K562 (cell line): ENCODE data around the gene UFSP1. TPM values are rescaled to one million over a fixed set of nuclear protein-coding genes. Genes with fewer than 3 reads are reported as not detected.

Source experiments
- ATAC-seq: fragments of 200-7000 bp; cut with Tn5 transposase; 3 replicates; pipeline ENCODE4 v1.9.1; 2020; ENCODE audit warnings: moderate library complexity
- BruUV-seq: library from RNA; stranded (reverse); fragments of 400-500 nt; replicated peaks from 2 replicates; lab custom pipeline; 2021; lab: Mats Ljungman, UMichigan
- CTCF ChIA-PET: fragments of 300-600 bp; formaldehyde crosslinking; extraction: SDS; loops from one replicate; lab custom pipeline; 2021; ENCODE audit warnings: low intra/inter-chr PET ratio; lab: Yijun Ruan, JAX
- POLR2A ChIA-PET: fragments of 300-600, 350-650 bp; sonication (Branson Sonifier 250); formaldehyde crosslinking; extraction: SDS; loops from one replicate; lab custom pipeline; 2021; ENCODE audit warnings: antibody characterized with exemption, inconsistent platforms; lab: Yijun Ruan, JAX
- DNase-seq, 4 experiments: peaks; one replicate each; pipeline versions ENCODE4 v3.0.0 to v3.0.0-alpha.2; 2011 to 2018; ENCODE audit warnings: low spot score in 3 of 4, mixed read lengths in 3 of 4; ENCODE audit errors: extremely low read depth in 1 of 4
- FAIRE-seq: peaks from 2 replicates; lab custom pipeline; 2011; peaks lifted over from hg19 to GRCh38; lab: Jason Lieb, UNC
- H2AFZ ChIP-seq: 2 replicates; pipeline ENCODE4 v1.6.0; 2011; ENCODE audit warnings: low read depth, low read length, control low read depth, inconsistent platforms
- H3K27ac ChIP-seq: fragments of 200-600 bp; 3 replicates; pipeline ENCODE4 v1.8.0; 2011; ENCODE audit warnings: low read depth, mild to moderate bottlenecking, control low read depth, inconsistent platforms, low read length, moderate library complexity, mixed read lengths; ENCODE audit errors: extremely low read depth
- H3K27me3 ChIP-seq, 2 experiments: fragments of 300-600 bp in 1 of 2; 2 replicates in 1 of 2; 3 replicates in 1 of 2; pipeline versions ENCODE4 v1.6.0 to v1.8.0; 2011; ENCODE audit warnings: inconsistent platforms in 2 of 2, low read length in 2 of 2, mild to moderate bottlenecking in 1 of 2, mixed read lengths in 1 of 2, moderate library complexity in 1 of 2; ENCODE audit not compliant: control insufficient read depth in 2 of 2, insufficient read depth in 2 of 2
- H3K36me3 ChIP-seq: fragments of 300-600 bp; 3 replicates; pipeline ENCODE4 v1.8.0; 2011; ENCODE audit warnings: mild to moderate bottlenecking, low read length, inconsistent platforms; ENCODE audit not compliant: control insufficient read depth, insufficient read depth
- H3K4me1 ChIP-seq, 2 experiments: fragments of 200-600 bp in 1 of 2; replicated peaks in 1 of 2; 2 replicates in 1 of 2; 3 replicates in 1 of 2; pipeline versions ENCODE4 v1.5.1 to v1.8.0; 2011; ENCODE audit warnings: inconsistent platforms in 2 of 2, low read length in 2 of 2, mild to moderate bottlenecking in 1 of 2, mixed read lengths in 1 of 2, moderate library complexity in 1 of 2; ENCODE audit not compliant: control insufficient read depth in 2 of 2, insufficient read depth in 2 of 2
- H3K4me2 ChIP-seq: 2 replicates; pipeline ENCODE4 v1.6.1; 2011; ENCODE audit warnings: low read length, control low read depth, inconsistent platforms, mixed read lengths; ENCODE audit not compliant: insufficient read depth
- H3K4me3 ChIP-seq: fragments of 200-600 bp; sonication (generic), shearing (Covaris generic); 2 replicates; pipeline ENCODE4 v1.5.1; 2016; ENCODE audit warnings: control low read depth, inconsistent platforms
- H3K79me2 ChIP-seq: fragments of 200-600 bp; 3 replicates; pipeline ENCODE4 v1.8.0; 2011; ENCODE audit warnings: low read length, inconsistent platforms; ENCODE audit not compliant: control insufficient read depth, insufficient read depth
- H3K9ac ChIP-seq, 2 experiments: 2 replicates each; pipeline versions ENCODE4 v1.6.0 to v1.6.1; 2011; ENCODE audit warnings: low read depth in 2 of 2, low read length in 2 of 2, control low read depth in 1 of 2, inconsistent platforms in 1 of 2, mild to moderate bottlenecking in 1 of 2, mixed read lengths in 1 of 2; ENCODE audit not compliant: insufficient read depth in 1 of 2
- H3K9me1 ChIP-seq: one replicate; pipeline ENCODE4 v1.6.0; 2011; ENCODE audit warnings: inconsistent platforms, mild to moderate bottlenecking, low read length, moderate library complexity; ENCODE audit not compliant: control insufficient read depth, insufficient read depth
- H3K9me3 ChIP-seq: replicated peaks from 2 replicates; pipeline ENCODE4 v1.5.1; 2011; ENCODE audit warnings: low read depth, low read length, inconsistent platforms; ENCODE audit not compliant: control insufficient read depth, insufficient read depth
- H4K20me1 ChIP-seq: replicated peaks from 2 replicates; pipeline ENCODE4 v1.6.1; 2011; ENCODE audit warnings: low read length, inconsistent platforms, mixed read lengths; ENCODE audit not compliant: control insufficient read depth, insufficient read depth
- BCOR ChIP-seq: fragments of 450-650 bp; IDR thresholded peaks from 2 replicates; pipeline ENCODE4 v1.6.1; 2016
- BRF1 ChIP-seq: IDR thresholded peaks from 3 replicates; pipeline ENCODE4 v1.6.1; 2011; ENCODE audit warnings: borderline replicate concordance, mild to moderate bottlenecking; ENCODE audit not compliant: insufficient read length; ENCODE audit errors: extremely low read depth
- CGGBP1 ChIP-seq: fragments of 250-450 bp; sonication (Bioruptor Pico); IDR thresholded peaks from 2 replicates; pipeline ENCODE4 v1.9.0; 2021; ENCODE audit warnings: mild to moderate bottlenecking
- CUX1 ChIP-seq: fragments of 200-800 bp; sonication (Bioruptor generic); IDR thresholded peaks from 2 replicates; pipeline ENCODE4 v1.6.1; 2016; ENCODE audit warnings: missing genetic modification characterization, missing compliant biosample characterization
- KDM1A ChIP-seq, 2 experiments: fragments of 450-650 bp; IDR thresholded peaks; 2 replicates each; pipeline ENCODE4 v1.6.1; 2016; ENCODE audit warnings: mild to moderate bottlenecking in 2 of 2
- NFE2L1 ChIP-seq: fragments of 450-650 bp; IDR thresholded peaks from 2 replicates; pipeline ENCODE4 v1.6.1; 2016; ENCODE audit warnings: missing genetic modification characterization, low read depth, mild to moderate bottlenecking, missing compliant biosample characterization, moderate library complexity, borderline replicate concordance
- ZNF12 ChIP-seq: sonication (generic); formaldehyde crosslinking; IDR thresholded peaks from 2 replicates; pipeline ENCODE4 v1.4.0; 2020; ENCODE audit warnings: mild to moderate bottlenecking, missing genetic modification reagents
- ZNF121 ChIP-seq: sonication (generic); formaldehyde crosslinking; conservative IDR thresholded peaks from 2 replicates; pipeline ENCODE4 v1.8.0; 2022; ENCODE audit warnings: missing genetic modification reagents
- ZNF395 ChIP-seq: fragments of 200-800 bp; sonication (Bioruptor generic); IDR thresholded peaks from 2 replicates; pipeline ENCODE4 v1.6.1; 2017; ENCODE audit warnings: missing genetic modification characterization, missing compliant biosample characterization
- WGBS: fragments of 100-300 bp; shearing (Covaris generic); methylation state at CpG from one replicate; pipeline ENCODE4 v1.1.6; 2016; ENCODE audit warnings: low coverage, mixed read lengths; ENCODE audit not compliant: insufficient coverage; ENCODE audit errors: missing lambda C conversion rate; 5-methylcytosine and 5-hydroxymethylcytosine counted together
- in situ Hi-C: fragments of 300-500 bp; cut with MboI; formaldehyde crosslinking; loops from 4 replicates; pipeline ENCODE4 v1.15.0; 2018; ENCODE audit warnings: inconsistent platforms, mixed read lengths
- intact Hi-C: fragments of 100-400 bp; cut with micrococcal nuclease; formaldehyde crosslinking; loops from 2 replicates; pipeline ENCODE4 v1.14.2; 2022
- polyA plus RNA-seq, 8 experiments: library from polyadenylated mRNA; depleted of rRNA in 4 of 8; stranded (reverse) in 5 of 8; unstranded in 3 of 8; fragments of >200 nt; fragmentation: Nextera tagmentation in 2 of 8; fragmentation: Illumina TruSeq in 1 of 8; extraction: Ambion mirVana in 2 of 8; extraction: Trizol in 1 of 8; gene quantifications; 2 replicates each; pipeline versions ENCODE4 v1.2.1 to v1.2.3, GENCODE V29; 2011 to 2014; ENCODE audit warnings: inconsistent platforms in 1 of 8, missing spikeins in 1 of 8
- total RNA-seq, 7 experiments: library from RNA; depleted of rRNA in 6 of 7; stranded (reverse); fragments of >200 nt in 6 of 7; fragmentation: Illumina TruSeq in 2 of 7; extraction: Trizol in 2 of 7; gene quantifications; 2 replicates each; pipeline versions ENCODE4 v1.2.1 to v1.2.3, GENCODE V29; 2011 to 2021; ENCODE audit warnings: low replicate concordance in 1 of 7

The UFSP1 gene
- total and polyA plus RNA-seq, 9 of the 15 experiments (the other 6 are each of a cell fraction or from before 2014, with no cell fraction given): 0.50 to 18.8 (median 2.1) TPM

- CTCF ChIA-PET: no interaction called here
- no peak for TF ChIP-seq CGGBP1 (CRISPR knock-in tag)
- peak; percentile 94 for TF ChIP-seq ZNF121 (CRISPR knock-in tag)
- 0 out of 2 replicates have a peak, but pooled peaks have one; percentile 0 for TF ChIP-seq ZNF395
- TF ChIP-seq BCOR: peak; percentile 64; the same call in 1 of the 2 replicates
- TF ChIP-seq NFE2L1: no peak
- 0 out of 2 replicates have a peak, but pooled peaks have one; percentile 5 for TF ChIP-seq ZNF12 (CRISPR knock-in tag)
- 0 out of 2 replicates have a peak, but pooled peaks have one; percentile 39 for TF ChIP-seq CUX1 (CRISPR knock-in tag)
- peak in 1 of 2 experiments; percentile 47; a peak in 1 of 4 replicates for TF ChIP-seq KDM1A (IDR thresholded peaks at IDR 0.05)
- no peak for TF ChIP-seq BRF1
- H3K79me2 ChIP-seq: peaks cover 58% of the 10 kb centered on the region
Observed at GRCh38 chr7:100873599-100874299, 15.8 kb downstream of the UFSP1 start.

More at GRCh38 chr7:100873599-100874299, 15.8 kb downstream of the UFSP1 start:
- Histone ChIP-seq H3K9me3 (no peaks in the 10 kb centered on the region), H3K9ac (peak overlapping the region; percentile 94 to 98), H4K20me1 (peaks cover 6% of the 10 kb centered on the region; the same call in 1 of the 2 replicates), H2AFZ (peak overlapping the region; percentile 88; the same call in 1 of the 2 replicates), H3K9me1 (no peaks in the 10 kb centered on the region), H3K36me3 (peaks cover 88% of the 10 kb centered on the region), H3K27ac (peak overlapping the region; percentile 96), H3K4me2 (peak overlapping the region; percentile 100), H3K27me3 (no peaks in the 10 kb centered on the region), H3K4me3 (peak overlapping the region; percentile 100), H3K4me1 (peaks cover 24 to 53% of the 10 kb centered on the region in 2 experiments; a peak in 4 of 5 replicates)
- in situ Hi-C loops (no loop called here), intact Hi-C loops (no loop called here)
- no peak for ATAC-seq
- no TSS peak for BruUV-seq
- WGBS: 79% methylated on average over 10 of the region's 10 CpGs
- no peak for FAIRE-seq
- POLR2A ChIA-PET: interaction anchor here (0.7 to 6.2 kb wide), 6 partner anchors 14 to 202 kb away, joined by 3 to 144 read pairs (median 4); partner anchors contain the start of genes SLC12A9 and UFSP1
- no peak for DNase-seq
